NCI-H1694 treated with DMSO at 0.1 percent for 48 hours (cell line): ENCODE results near the gene PCNX2.
A peak's percentile ranks its signal among the peaks of the same experiment; 100 is the strongest.

Source experiments
- DNase-seq: peaks from one replicate; lab custom pipeline; 2025; lab: John Stamatoyannopoulos, UW

Gene PCNX2

GRCh38 chr1:233061265-233061664 lies 234.3 kb downstream of the PCNX2 start:
- DNase-seq, result no peak

- no peak for DNase-seq
Observed at GRCh38 chr1:233060461-233060994, 235.0 kb downstream of the PCNX2 start.

- no peak for DNase-seq
Observed at GRCh38 chr1:233057836-233058235, 237.7 kb downstream of the PCNX2 start.

DNA sequence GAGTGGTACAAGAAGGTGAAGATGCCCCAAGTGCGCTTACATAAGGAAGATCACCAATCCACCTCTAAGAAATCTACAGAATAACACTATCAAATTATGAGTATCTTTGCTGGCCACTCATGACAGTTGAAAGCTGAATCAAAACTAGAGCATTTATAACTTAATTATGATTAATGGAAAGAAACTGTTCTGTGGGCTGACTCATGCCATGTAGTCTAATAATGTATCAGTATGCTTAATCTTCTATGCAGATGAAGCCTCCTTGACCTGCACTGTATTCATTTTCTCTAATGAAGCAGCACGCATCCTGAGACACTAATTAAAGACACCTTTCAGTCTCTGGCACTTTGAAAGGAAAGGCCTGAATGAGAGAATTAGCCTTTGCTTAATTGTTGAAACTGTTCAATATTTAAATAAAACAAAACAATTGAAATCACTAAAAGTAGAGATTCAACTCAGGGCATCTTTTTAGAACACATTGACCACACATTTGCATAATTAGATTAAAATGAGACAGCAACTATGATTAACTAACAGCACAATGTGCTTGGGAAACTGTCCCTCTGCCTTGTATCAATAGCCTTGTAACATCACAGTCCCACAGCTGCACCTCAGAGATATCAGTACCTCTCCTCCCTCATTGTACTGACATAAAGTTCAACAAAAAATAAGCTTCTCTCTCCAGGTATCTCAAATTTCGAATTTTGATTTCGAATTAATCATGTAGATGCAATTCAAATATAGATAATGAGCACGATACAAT lies 239.5 kb downstream of the PCNX2 start:
- no peak for DNase-seq

DNA sequence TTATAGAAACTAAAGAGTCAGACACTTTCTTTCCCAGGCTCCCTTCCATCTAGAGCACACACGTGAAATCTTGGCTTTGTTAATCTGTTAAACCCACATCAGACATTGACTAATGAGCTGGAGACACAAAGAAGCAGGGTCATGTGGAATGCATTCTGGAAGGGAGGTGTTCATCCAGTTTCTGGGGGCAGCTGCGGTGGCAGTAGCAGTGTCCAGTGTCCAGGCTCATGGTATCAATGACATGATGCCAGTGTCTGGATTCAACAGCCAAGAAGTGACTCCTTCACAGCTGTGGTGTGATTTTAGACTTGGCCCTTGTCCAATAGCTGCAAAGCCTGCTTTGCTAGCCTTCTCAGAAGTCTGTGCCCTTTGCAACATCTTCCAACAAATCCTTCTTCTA lies 249.9 kb downstream of the PCNX2 start:
- no peak for DNase-seq

GRCh38 chr1:233042834-233043233 lies 252.7 kb downstream of the PCNX2 start:
- DNase-seq, result no peak

DNA sequence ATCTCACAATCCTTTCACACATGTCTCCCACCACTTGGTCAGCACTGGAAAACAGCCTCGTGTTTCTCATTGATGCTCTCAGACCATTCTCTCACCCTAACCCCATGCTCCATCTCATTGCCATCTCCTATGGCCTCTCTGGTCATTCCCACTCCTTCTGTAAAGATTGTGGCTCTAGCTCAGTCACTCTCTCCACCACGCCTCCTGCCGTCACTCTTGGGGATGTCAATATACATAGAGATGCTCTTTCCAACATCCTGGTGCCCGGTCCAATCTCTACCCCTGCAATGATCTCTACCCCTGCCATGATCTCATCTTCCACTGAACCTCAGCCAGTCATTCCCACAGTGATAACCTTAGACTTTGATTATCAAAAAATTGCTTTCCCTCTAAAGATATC lies 255.0 kb downstream of the PCNX2 start:
- DNase-seq, result no peak

GRCh38 chr1:233038581-233038980 lies 256.9 kb downstream of the PCNX2 start:
- DNase-seq, result no peak

GRCh38 chr1:233037843-233038242 lies 257.7 kb downstream of the PCNX2 start:
- DNase-seq, result no peak

- no peak for DNase-seq
Observed at GRCh38 chr1:233034836-233035235, 260.7 kb downstream of the PCNX2 start.

GRCh38 chr1:233033361-233033760 lies 262.2 kb downstream of the PCNX2 start:
- no peak for DNase-seq

DNA sequence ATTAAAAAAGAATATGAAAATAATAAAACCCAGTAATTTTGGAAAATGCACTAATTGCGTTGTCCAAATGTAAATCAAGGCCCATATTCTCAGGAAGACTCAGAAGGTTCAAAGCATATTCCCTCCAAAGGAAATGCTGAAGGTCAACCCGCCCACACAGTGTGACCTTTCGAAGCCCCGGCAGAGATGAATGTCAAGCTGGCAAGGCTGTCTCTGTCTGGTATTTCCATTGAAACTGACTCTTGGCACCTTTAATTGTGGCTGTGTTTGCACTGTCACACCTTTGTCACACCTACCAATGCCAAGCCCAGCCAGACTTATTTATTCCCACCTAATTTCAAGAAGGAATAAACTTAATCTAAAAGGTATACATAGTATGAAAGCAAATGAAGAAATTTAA lies 262.6 kb downstream of the PCNX2 start:
- DNase-seq, result no peak

GRCh38 chr1:233031521-233031920 lies 264.0 kb downstream of the PCNX2 start:
- no peak for DNase-seq

DNA sequence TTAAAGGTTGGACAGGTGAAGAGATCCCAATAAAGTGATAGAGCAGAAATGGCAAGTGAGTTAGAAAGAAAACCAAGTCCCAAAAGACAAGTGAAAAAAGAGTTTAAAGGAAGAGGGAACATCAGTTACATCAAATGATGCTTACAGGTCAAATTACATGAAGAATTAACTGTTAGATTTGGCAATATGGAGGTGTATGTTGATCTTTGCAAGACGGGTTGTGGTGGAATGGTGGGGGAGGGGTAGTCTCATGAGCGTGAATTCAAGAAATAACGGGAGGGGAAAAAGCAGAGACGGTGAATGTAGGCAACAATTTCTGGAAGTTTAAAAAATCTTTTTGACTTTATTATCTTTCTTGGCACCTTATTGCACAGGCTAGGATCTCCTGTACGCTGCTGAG lies 268.5 kb downstream of the PCNX2 start:
- DNase-seq, result no peak

DNA sequence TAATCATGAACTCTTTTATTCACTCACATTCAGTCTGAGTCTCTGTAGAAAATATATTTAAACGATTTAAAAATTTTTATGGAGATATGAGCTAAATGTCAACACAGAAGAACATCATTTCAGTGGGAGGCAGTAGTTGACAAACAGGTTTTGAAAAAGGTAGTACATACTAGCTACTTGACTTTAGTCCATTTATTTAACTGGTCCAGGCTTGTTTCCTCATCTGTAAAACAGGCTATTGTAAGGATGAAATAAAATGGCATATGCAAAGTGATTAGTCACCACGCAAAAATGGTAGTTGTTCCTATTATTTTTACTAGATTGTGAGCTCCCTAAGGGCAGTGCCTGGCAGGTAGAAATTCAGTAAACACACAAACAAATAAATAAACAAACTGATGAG lies 270.0 kb downstream of the PCNX2 start:
- DNase-seq, result no peak

DNA sequence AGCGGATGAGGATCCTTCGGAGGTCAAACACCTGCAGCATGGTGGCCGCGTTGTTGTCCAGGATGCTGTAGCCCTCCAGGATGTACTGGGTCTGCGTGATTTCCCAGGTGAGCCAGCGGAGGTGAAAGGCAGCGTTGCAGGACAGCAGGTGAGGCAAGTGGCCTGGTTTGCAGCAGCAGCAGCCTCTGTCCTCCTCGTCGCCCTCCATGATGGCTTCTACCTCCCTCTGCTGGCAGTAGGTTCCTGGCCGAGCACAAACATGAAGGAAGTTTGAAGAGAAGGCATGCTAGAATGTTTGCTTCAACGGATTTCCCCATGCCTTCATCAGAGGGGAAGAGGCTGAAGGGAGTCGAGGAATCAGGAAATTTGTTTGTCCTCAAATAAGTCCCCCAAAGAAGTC lies 270.4 kb downstream of the PCNX2 start:
- peak; percentile 2 for DNase-seq

DNA sequence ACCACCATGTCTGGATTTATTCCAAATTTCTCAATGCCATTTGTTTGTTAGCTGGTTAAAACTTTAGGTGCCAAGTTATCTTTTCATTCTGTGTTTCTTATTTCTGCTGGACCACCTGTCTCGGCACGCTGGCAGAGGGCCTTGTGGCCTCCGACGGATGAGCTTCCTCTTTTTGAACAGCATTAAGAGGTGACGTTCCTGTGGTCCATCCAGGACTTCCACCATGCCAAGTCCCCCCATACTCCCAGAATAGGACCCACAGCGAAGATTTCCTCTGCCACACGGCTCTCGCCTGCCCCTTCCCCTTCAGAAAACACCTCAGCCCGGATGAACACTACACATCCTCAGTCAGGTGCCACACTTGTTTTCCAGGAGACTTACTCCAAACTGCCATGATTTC lies 271.3 kb downstream of the PCNX2 start:
- no peak for DNase-seq

DNA sequence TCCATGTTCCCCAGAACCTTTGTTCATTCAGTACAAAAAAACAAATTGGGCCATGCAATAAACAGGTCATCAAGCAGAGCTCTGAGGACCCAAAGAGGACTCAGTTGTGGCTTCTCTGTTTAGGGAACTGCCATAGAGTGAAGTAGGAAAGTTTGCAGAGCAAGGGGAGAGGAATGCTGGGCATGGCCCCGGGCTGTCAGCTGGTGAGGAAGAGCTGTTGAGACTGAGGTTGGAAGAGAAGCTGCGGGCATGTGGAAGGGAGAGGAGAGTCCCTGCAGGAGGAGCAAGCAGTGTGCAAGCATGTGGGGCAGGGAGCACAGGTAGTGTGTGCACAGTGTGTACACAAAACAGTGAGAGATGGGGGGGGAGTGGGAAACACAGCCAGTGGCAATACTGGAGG lies 273.3 kb downstream of the PCNX2 start:
- DNase-seq, result no peak

DNA sequence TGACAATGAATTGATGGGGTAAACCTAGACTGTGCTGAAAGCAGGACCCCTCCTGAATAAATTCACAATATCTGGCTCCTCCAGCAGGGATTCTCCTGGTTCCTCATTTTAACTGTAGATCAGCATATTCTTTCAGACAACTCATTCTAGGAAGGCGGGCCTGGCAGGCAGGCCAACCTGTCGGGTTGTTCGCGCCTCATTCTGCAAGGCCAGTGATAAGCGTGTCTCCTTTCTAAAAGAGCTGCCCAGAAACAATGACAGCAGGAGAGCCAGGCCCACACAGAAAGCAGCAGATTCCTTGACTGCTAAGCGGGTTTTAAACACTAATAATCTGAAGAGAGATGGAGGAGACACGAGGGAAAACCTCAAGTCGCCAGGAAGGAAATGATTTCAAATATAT lies 275.1 kb downstream of the PCNX2 start:
- no peak for DNase-seq

DNA sequence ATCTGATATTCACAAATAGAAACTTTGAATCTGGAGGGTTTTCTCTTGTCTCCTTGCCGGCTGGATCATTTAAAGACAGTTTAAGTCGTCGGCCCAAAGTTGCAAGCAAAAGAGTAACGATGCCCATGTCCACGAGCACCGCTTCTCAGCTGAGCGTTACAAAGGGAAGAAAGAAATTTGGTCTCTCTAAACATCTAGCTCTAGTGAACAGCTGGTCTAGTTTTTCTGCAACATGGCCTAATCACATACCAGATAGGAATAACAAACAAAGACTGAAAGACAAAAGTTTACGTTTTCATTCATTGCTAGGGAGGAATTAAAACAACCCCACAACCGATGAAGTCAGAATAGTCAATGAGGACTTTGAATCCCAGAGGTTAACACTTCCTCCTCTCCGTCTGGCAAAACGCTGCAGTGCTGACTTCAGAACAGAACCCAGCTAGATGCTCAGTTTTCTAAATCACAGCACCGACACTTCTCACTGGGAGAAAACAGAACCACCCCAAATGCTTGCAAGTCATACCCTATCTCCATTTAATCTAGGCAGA lies 275.7 kb downstream of the PCNX2 start:
- DNase-seq, result no peak

- no peak for DNase-seq
Observed at GRCh38 chr1:233019083-233019482, 276.4 kb downstream of the PCNX2 start.

GRCh38 chr1:233016798-233017197 lies 278.7 kb downstream of the PCNX2 start:
- no peak for DNase-seq

DNA sequence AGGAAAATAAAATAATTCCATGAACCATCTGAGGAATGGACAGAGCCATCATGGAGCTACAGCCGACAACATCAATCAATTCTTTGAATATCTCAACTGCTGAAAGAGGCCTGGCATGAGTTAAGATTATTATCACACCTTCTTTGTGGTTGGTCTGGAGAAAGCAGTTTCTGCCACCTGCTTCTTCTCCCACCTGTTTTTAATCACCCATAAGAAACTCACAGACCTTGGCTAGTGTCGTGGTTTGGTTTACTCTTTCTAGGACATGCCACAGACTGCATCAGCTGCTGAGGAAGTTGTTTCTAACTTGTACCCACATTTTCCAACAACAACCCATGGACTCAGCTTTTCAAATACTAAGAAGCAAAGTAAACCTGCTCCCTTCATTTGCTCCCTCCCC lies 279.6 kb downstream of the PCNX2 start:
- DNase-seq, result no peak

- DNase-seq, result no peak
Observed at GRCh38 chr1:233012021-233012420, 283.5 kb downstream of the PCNX2 start.
